Smooth muscle cell (in vitro differentiated cells): ENCODE measurements around the gene SDR42E1. TPM values are rescaled to one million over a fixed set of nuclear protein-coding genes. Genes with fewer than 3 reads are reported as not detected.

Experiments
- DNase-seq: peaks from one replicate; lab custom pipeline; 2025; ENCODE audit not compliant: unreplicated experiment; lab: John Stamatoyannopoulos, UW
- H2AFZ ChIP-seq: fragments of 200-600 bp; sonication (generic); 2 replicates; pipeline ENCODE4 v1.6.0; 2016; ENCODE audit warnings: antibody characterized with exemption, low read depth, mild to moderate bottlenecking
- H3F3A ChIP-seq: fragments of 200-600 bp; sonication (generic); 2 replicates; pipeline ENCODE4 v1.6.0; 2017; ENCODE audit warnings: antibody characterized with exemption, low read depth
- H3K27ac ChIP-seq: fragments of 200-600 bp; sonication (generic); 2 replicates; pipeline ENCODE4 v1.5.1; 2016; ENCODE audit warnings: low read depth, mild to moderate bottlenecking
- H3K27me3 ChIP-seq: fragments of 200-600 bp; sonication (generic); 2 replicates; pipeline ENCODE4 v1.6.1; 2016; ENCODE audit warnings: low read depth, mild to moderate bottlenecking
- H3K36me3 ChIP-seq: fragments of 200-600 bp; sonication (generic); 2 replicates; pipeline ENCODE4 v1.5.1; 2016; ENCODE audit warnings: low read depth
- H3K4me1 ChIP-seq: fragments of 200-600 bp; sonication (generic); 2 replicates; pipeline ENCODE4 v1.5.1; 2016; ENCODE audit warnings: low read depth
- H3K4me2 ChIP-seq: fragments of 200-600 bp; sonication (generic); 2 replicates; pipeline ENCODE4 v1.6.0; 2016; ENCODE audit warnings: mild to moderate bottlenecking
- H3K4me3 ChIP-seq: fragments of 200-600 bp; sonication (generic); 2 replicates; pipeline ENCODE4 v1.5.1; 2016; ENCODE audit warnings: mild to moderate bottlenecking
- H3K79me2 ChIP-seq: fragments of 200-600 bp; sonication (generic); 2 replicates; pipeline ENCODE4 v1.6.0; 2016; ENCODE audit warnings: low read depth, mild to moderate bottlenecking
- H3K9ac ChIP-seq: fragments of 200-600 bp; sonication (generic); 2 replicates; pipeline ENCODE4 v1.6.0; 2016; ENCODE audit warnings: low read depth
- H3K9me3 ChIP-seq: fragments of 200-600 bp; sonication (generic); replicated peaks from 2 replicates; pipeline ENCODE4 v1.5.1; 2016; ENCODE audit warnings: low read depth
- H4K20me1 ChIP-seq: fragments of 200-600 bp; sonication (generic); 2 replicates; pipeline ENCODE4 v1.6.0; 2016; ENCODE audit warnings: low read depth
- CTCF ChIP-seq: fragments of 200-600 bp; sonication (generic); IDR thresholded peaks from 2 replicates; pipeline ENCODE4 v1.5.1; 2017; ENCODE audit warnings: borderline replicate concordance, mild to moderate bottlenecking, antibody characterized with exemption; ENCODE audit not compliant: insufficient read depth, poor library complexity, severe bottlenecking
- WGBS: methylation state at CpG from one replicate; pipeline ENCODE4 v1.1.7; 2016; ENCODE audit warnings: low lambda C conversion rate; 5-methylcytosine and 5-hydroxymethylcytosine counted together
- polyA plus RNA-seq: library from polyadenylated mRNA; unstranded; fragments of >200 nt; fragmentation: Nextera tagmentation; extraction: Ambion mirVana; gene quantifications from 2 replicates; pipeline ENCODE4 v1.2.1, GENCODE V29; 2016
- total RNA-seq: library from RNA; depleted of rRNA; stranded (reverse); fragments of >200 nt; gene quantifications from 2 replicates; pipeline ENCODE4 v1.2.3, GENCODE V29; 2014

Gene SDR42E1
- total and polyA plus RNA-seq, 2 experiments from 2014 or later = not detected

- H3K9me3 ChIP-seq = no peaks in the 10 kb centered on the region
- no peaks in the 10 kb centered on the region for H3K79me2 ChIP-seq
- peaks cover 26% of the 10 kb centered on the region for H3K4me1 ChIP-seq
- H3K27ac ChIP-seq = peak overlapping the region; percentile 42
- WGBS = 88% methylated on average over 3 of the region's 3 CpGs
- H3K4me2 ChIP-seq = peak overlapping the region; percentile 7
- no peaks in the 10 kb centered on the region for H3K36me3 ChIP-seq
- no peak overlapping the region for H2AFZ ChIP-seq
- H4K20me1 ChIP-seq = no peaks in the 10 kb centered on the region
- no peaks in the 10 kb centered on the region for H3F3A ChIP-seq
- TF ChIP-seq CTCF = no peak
- DNase-seq = no peak
- H3K9ac ChIP-seq = no peak overlapping the region
- H3K27me3 ChIP-seq = no peaks in the 10 kb centered on the region
- H3K4me3 ChIP-seq = no peak overlapping the region
These were observed 33.3 kb upstream of the SDR42E1 start for GRCh38 chr16:82044585-82044911.

GRCh38 chr16:82043680-82044584 lies 32.7 kb upstream of the SDR42E1 start:
- Histone ChIP-seq H4K20me1 (no peaks in the 10 kb centered on the region), H3F3A (no peaks in the 10 kb centered on the region), H3K36me3 (no peaks in the 10 kb centered on the region), H3K79me2 (no peaks in the 10 kb centered on the region), H3K4me1 (peaks cover 26% of the 10 kb centered on the region), H3K9me3 (no peaks in the 10 kb centered on the region), H3K27ac (peak overlapping the region; percentile 42), H3K4me3 (no peak overlapping the region), H2AFZ (no peak overlapping the region), H3K27me3 (no peaks in the 10 kb centered on the region), H3K9ac (no peak overlapping the region), H3K4me2 (peak overlapping the region; percentile 7)
- DNase-seq = no peak
- WGBS = 68% methylated on average over 6 of the region's 6 CpGs
- no peak for TF ChIP-seq CTCF

- Histone ChIP-seq H3K27ac (no peak overlapping the region), H2AFZ (no peak overlapping the region), H3K36me3 (no peaks in the 10 kb centered on the region), H3K9me3 (no peaks in the 10 kb centered on the region), H3K9ac (no peak overlapping the region), H3F3A (no peaks in the 10 kb centered on the region), H3K4me3 (no peak overlapping the region), H3K4me2 (no peak overlapping the region), H4K20me1 (no peaks in the 10 kb centered on the region), H3K27me3 (no peaks in the 10 kb centered on the region), H3K4me1 (peaks cover 30% of the 10 kb centered on the region), H3K79me2 (no peaks in the 10 kb centered on the region)
- no peak for DNase-seq
- WGBS = 82% methylated on average over 2 of the region's 2 CpGs
- no peak for TF ChIP-seq CTCF
These were observed 31.6 kb upstream of the SDR42E1 start for GRCh38 chr16:82042846-82043245.

GRCh38 chr16:82042144-82042543 lies 30.9 kb upstream of the SDR42E1 start:
- DNase-seq = no peak
- H4K20me1 ChIP-seq = no peaks in the 10 kb centered on the region
- 91% methylated on average over 8 of the region's 8 CpGs for WGBS
- peaks cover 33% of the 10 kb centered on the region for H3K4me1 ChIP-seq
- H3K4me2 ChIP-seq = no peak overlapping the region
- no peaks in the 10 kb centered on the region for H3K9me3 ChIP-seq
- H3K79me2 ChIP-seq = no peaks in the 10 kb centered on the region
- H2AFZ ChIP-seq = no peak overlapping the region
- TF ChIP-seq CTCF = no peak
- H3K27me3 ChIP-seq = no peaks in the 10 kb centered on the region
- H3K36me3 ChIP-seq = no peaks in the 10 kb centered on the region
- H3K27ac ChIP-seq = no peak overlapping the region
- no peak overlapping the region for H3K9ac ChIP-seq
- H3F3A ChIP-seq = no peaks in the 10 kb centered on the region
- no peak overlapping the region for H3K4me3 ChIP-seq
